AG10803 (cell line): ENCODE data around the gene FN1.

Source experiments
- DNase-seq: peaks from one replicate; pipeline ENCODE4 v3.0.0; 2010; ENCODE audit warnings: low read depth
- H3K4me3 ChIP-seq: 2 replicates; pipeline ENCODE4 v1.5.1; 2011; ENCODE audit warnings: mild to moderate bottlenecking, low read length, control low read depth
- CTCF ChIP-seq: conservative IDR thresholded peaks from 2 replicates; pipeline ENCODE4 v1.5.1; 2011; ENCODE audit warnings: mild to moderate bottlenecking, low read length, control low read depth, inconsistent platforms

The FN1 gene

GRCh38 chr2:215352602-215353001 is 83.3 kb downstream of the FN1 start:
- peak; percentile 17 for DNase-seq

DNA sequence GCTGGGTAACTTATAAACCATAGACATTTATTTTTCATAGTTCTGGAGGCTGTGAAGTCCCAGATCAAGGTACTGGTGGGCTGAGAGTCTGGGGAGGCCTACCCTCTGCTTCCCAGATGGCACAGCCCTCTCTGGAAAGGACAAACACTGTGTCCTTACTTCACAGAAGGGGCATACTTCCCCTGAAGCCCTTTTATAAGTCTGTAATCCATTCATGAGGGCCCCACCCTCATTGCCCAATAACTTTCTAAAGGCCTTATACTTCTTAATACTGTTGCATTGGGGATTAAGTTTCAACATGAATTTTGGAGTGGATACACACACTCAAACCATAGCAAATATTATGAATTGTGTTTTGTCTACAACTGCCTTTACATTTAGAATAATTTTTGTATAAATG is 88.0 kb downstream of the FN1 start:
- TF ChIP-seq CTCF: no peak
- DNase-seq: no peak
- H3K4me3 ChIP-seq: no peak overlapping the region

More at GRCh38 chr2:215352602-215353001, 83.3 kb downstream of the FN1 start:
- TF ChIP-seq CTCF: no peak
- no peak overlapping the region for H3K4me3 ChIP-seq

GRCh38 chr2:215338883-215339679 is 96.8 kb downstream of the FN1 start:
- H3K4me3 ChIP-seq: no peak overlapping the region
- TF ChIP-seq CTCF: no peak
- DNase-seq: no peak

GRCh38 chr2:215332872-215333595 is 102.8 kb downstream of the FN1 start:
- no peak overlapping the region for H3K4me3 ChIP-seq
- no peak for TF ChIP-seq CTCF
- no peak for DNase-seq

DNA sequence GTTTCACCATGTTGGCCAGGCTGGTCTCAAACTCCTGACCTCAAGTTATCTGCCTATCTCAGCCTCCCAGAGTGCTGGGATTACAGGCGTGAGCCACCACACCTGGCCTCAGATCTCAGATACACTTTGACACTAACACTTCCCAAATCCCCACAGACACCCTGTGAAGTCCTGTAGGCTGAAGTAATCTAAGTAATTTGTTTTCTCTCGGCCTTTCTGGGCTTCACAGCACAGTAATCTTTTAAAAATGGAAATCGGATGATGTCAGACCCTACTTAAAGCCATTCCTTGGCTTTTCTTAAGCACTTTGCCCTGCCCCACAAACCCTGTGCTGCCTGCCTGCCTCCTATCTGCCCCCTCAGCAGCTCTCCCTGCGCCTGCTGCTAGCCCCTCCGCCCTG is 107.8 kb downstream of the FN1 start:
- TF ChIP-seq CTCF: no peak
- no peak for DNase-seq
- no peak overlapping the region for H3K4me3 ChIP-seq

GRCh38 chr2:215324811-215325210 is 111.1 kb downstream of the FN1 start:
- no peak for TF ChIP-seq CTCF
- DNase-seq: no peak
- H3K4me3 ChIP-seq: no peak overlapping the region

GRCh38 chr2:215320679-215321078 is 115.2 kb downstream of the FN1 start:
- TF ChIP-seq CTCF: no peak
- DNase-seq: no peak
- no peak overlapping the region for H3K4me3 ChIP-seq
